Right cardiac atrium (tissue), 5 donors: ENCODE results near the gene PSMD12. TPM values are rescaled to one million over a fixed set of nuclear protein-coding genes. Genes with fewer than 3 reads are reported as not detected.
"Not testable (repeated sequence)": the region's sequence is repeated elsewhere in the genome, so short reads cannot be mapped to it uniquely, and the experiment has no call there.

Source experiments
- ATAC-seq, 2 donors: fragments of 200-7000 bp; cut with Tn5 transposase; one replicate each; pipeline versions ENCODE4 v1.8.0 to v1.9.1; 2020; ENCODE audit warnings: moderate library complexity in 2 of 2, mild to moderate bottlenecking in 1 of 2
- DNase-seq, 3 donors: peaks; one replicate each; pipeline ENCODE4 v3.0.0-alpha.2; 2020
- H3K27ac ChIP-seq: one replicate; pipeline ENCODE4 v1.5.1; 2013; ENCODE audit warnings: mild to moderate bottlenecking, low read length, control low read depth, moderate library complexity
- H3K27me3 ChIP-seq: one replicate; pipeline ENCODE4 v1.6.1; 2013; ENCODE audit not compliant: control insufficient read depth, insufficient read depth
- H3K4me1 ChIP-seq: one replicate; pipeline ENCODE4 v1.6.1; 2013; ENCODE audit warnings: low read length; ENCODE audit not compliant: control insufficient read depth, insufficient read depth
- H3K4me3 ChIP-seq: one replicate; pipeline ENCODE4 v1.5.1; 2013; ENCODE audit warnings: low read length, control low read depth
- H3K9me3 ChIP-seq: one replicate; pipeline ENCODE4 v1.6.1; 2013; ENCODE audit warnings: low read length; ENCODE audit not compliant: control insufficient read depth
- WGBS: extraction: QIAGEN DNeasy Blood & Tissue Kit; methylation state at CpG from one replicate; pipeline ENCODE4 v1.1.7; 2013; 5-methylcytosine and 5-hydroxymethylcytosine counted together
- intact Hi-C, 4 donors: fragments of 100-400 bp; cut with DNase I; formaldehyde crosslinking; loops; one replicate each; pipeline versions ENCODE4 v1.11.0 to v1.14.0; 2022 to 2023
- polyA plus RNA-seq: library from polyadenylated mRNA; stranded (reverse); fragments of 200-250 nt; gene quantifications from one replicate; pipeline ENCODE4 v1.2.3, GENCODE V29; 2013
- total RNA-seq, 4 donors: library from RNA; stranded (reverse); fragmentation: NEBNext Ultra II Directional; extraction: Animal tissue kit (Norgen Biotek cat#: 25700); gene quantifications; one replicate each; pipeline ENCODE4 v1.2.1, GENCODE V29; 2021
- donor health status: healthy with polysubstance abuse.
- donor health status: DM: no; HTN: yes; CAD: no.
- donor health status: DM: no; HTN: no; CAD: no.
- donor health status: DM: no; HTN: yes; CAD: no; lungs with severe emphysema.
- donor health status: DM: yes; HTN: yes; CAD: no.

PSMD12 gene
- total and polyA plus RNA-seq, 5 donors, result 26.7 to 59.5 (median 49.6) TPM

GRCh38 chr17:67326959-67327745, 39.2 kb downstream of the PSMD12 start:
- H3K4me3 ChIP-seq, intact Hi-C loops, DNase-seq, H3K27me3 ChIP-seq, H3K27ac ChIP-seq, ATAC-seq, H3K9me3 ChIP-seq, H3K4me1 ChIP-seq: not testable (repeated sequence)
- WGBS, result 84% methylated on average over 12 of the region's 13 CpGs

GRCh38 chr17:67326440-67326839, 39.9 kb downstream of the PSMD12 start:
- H3K4me1 ChIP-seq, result no peaks in the 10 kb centered on the region
- H3K27ac ChIP-seq, result no peak overlapping the region
- no peaks in the 10 kb centered on the region for H3K27me3 ChIP-seq
- no peak for DNase-seq
- no peak overlapping the region for H3K4me3 ChIP-seq
- no peaks in the 10 kb centered on the region for H3K9me3 ChIP-seq
- no peak for ATAC-seq
- intact Hi-C loops, result no loop called here
- WGBS, result 94% methylated on average over 3 of the region's 3 CpGs

- DNase-seq, result no peak
- no peaks in the 10 kb centered on the region for H3K27me3 ChIP-seq
- H3K9me3 ChIP-seq, result no peaks in the 10 kb centered on the region
- H3K4me3 ChIP-seq, result no peak overlapping the region
- intact Hi-C loops, result no loop called here
- H3K27ac ChIP-seq, result no peak overlapping the region
- H3K4me1 ChIP-seq, result no peaks in the 10 kb centered on the region
- WGBS, result 71% methylated on average over 2 of the region's 2 CpGs
- no peak for ATAC-seq
Observed at GRCh38 chr17:67324330-67324729, 42.0 kb downstream of the PSMD12 start.

GRCh38 chr17:67323445-67323844, 42.9 kb downstream of the PSMD12 start:
- Histone ChIP-seq H3K4me1 (no peaks in the 10 kb centered on the region), H3K27me3 (no peaks in the 10 kb centered on the region), H3K9me3 (no peaks in the 10 kb centered on the region), H3K27ac (no peak overlapping the region), H3K4me3 (no peak overlapping the region)
- no peak for ATAC-seq
- WGBS, result 86% methylated on average over 3 of the region's 3 CpGs
- intact Hi-C loops, result no loop called here
- DNase-seq, result no peak

- Histone ChIP-seq H3K4me3 (no peak overlapping the region), H3K9me3 (no peaks in the 10 kb centered on the region), H3K4me1 (no peaks in the 10 kb centered on the region), H3K27me3 (no peaks in the 10 kb centered on the region), H3K27ac (no peak overlapping the region)
- 27% methylated on average over 3 of the region's 3 CpGs for WGBS
- ATAC-seq (no peak), DNase-seq (no peak)
- intact Hi-C loops, result no loop called here
Observed at GRCh38 chr17:67322042-67322787, 44.2 kb downstream of the PSMD12 start.

GRCh38 chr17:67321486-67321885, 44.9 kb downstream of the PSMD12 start:
- H3K27ac ChIP-seq, intact Hi-C loops, H3K4me1 ChIP-seq: not testable (repeated sequence)

GRCh38 chr17:67316781-67317180, 49.6 kb downstream of the PSMD12 start:
- intact Hi-C loops, result no loop called here
- Histone ChIP-seq H3K4me3 (no peak overlapping the region), H3K4me1 (no peaks in the 10 kb centered on the region), H3K9me3 (no peaks in the 10 kb centered on the region), H3K27me3 (no peaks in the 10 kb centered on the region), H3K27ac (no peak overlapping the region)
- ATAC-seq (no peak), DNase-seq (no peak)
- 96% methylated on average over 5 of the region's 5 CpGs for WGBS

More at GRCh38 chr17:67321486-67321885, 44.9 kb downstream of the PSMD12 start:
- not testable (repeated sequence) for H3K27me3 ChIP-seq, H3K4me3 ChIP-seq, DNase-seq, H3K9me3 ChIP-seq, ATAC-seq
- 80% methylated on average over 13 of the region's 13 CpGs for WGBS

GRCh38 chr17:67315865-67316264, 50.5 kb downstream of the PSMD12 start:
- Histone ChIP-seq H3K9me3 (no peaks in the 10 kb centered on the region), H3K4me1 (no peaks in the 10 kb centered on the region), H3K27me3 (no peaks in the 10 kb centered on the region), H3K27ac (no peak overlapping the region), H3K4me3 (no peak overlapping the region)
- ATAC-seq (no peak), DNase-seq (no peak)
- intact Hi-C loops, result no loop called here

- WGBS, result 54% methylated on average over 6 of the region's 6 CpGs
- intact Hi-C loops, result no loop called here
- Histone ChIP-seq H3K9me3 (no peaks in the 10 kb centered on the region), H3K4me3 (no peak overlapping the region), H3K27me3 (no peaks in the 10 kb centered on the region), H3K4me1 (no peaks in the 10 kb centered on the region), H3K27ac (no peak overlapping the region)
- ATAC-seq (peak; percentile 59 to 72), DNase-seq (no peak)
Observed at GRCh38 chr17:67312265-67312664, 54.1 kb downstream of the PSMD12 start.

- DNase-seq (no peak), ATAC-seq (no peak)
- intact Hi-C loops, result no loop called here
- Histone ChIP-seq H3K9me3 (no peaks in the 10 kb centered on the region), H3K4me1 (no peaks in the 10 kb centered on the region), H3K27ac (no peak overlapping the region), H3K27me3 (no peaks in the 10 kb centered on the region), H3K4me3 (no peak overlapping the region)
- 78% methylated on average over 4 of the region's 4 CpGs for WGBS
Observed at GRCh38 chr17:67311575-67311974, 54.8 kb downstream of the PSMD12 start.

- Histone ChIP-seq H3K27ac (no peak overlapping the region), H3K9me3 (no peaks in the 10 kb centered on the region), H3K4me1 (no peaks in the 10 kb centered on the region), H3K27me3 (no peaks in the 10 kb centered on the region), H3K4me3 (no peak overlapping the region)
- ATAC-seq (no peak), DNase-seq (no peak)
- intact Hi-C loops, result no loop called here
- WGBS, result 97% methylated on average over 10 of the region's 10 CpGs
Observed at GRCh38 chr17:67310406-67310805, 56.0 kb downstream of the PSMD12 start.
